Activated T-cell treated with anti-CD3 and anti-CD28 coated beads, Interleukin-2, amount 50 U/mL, for 72 hours (primary cell): Measurements from ENCODE around the gene ZDHHC7. TPM values are rescaled to one million over a fixed set of nuclear protein-coding genes. Genes with fewer than 3 reads are reported as not detected.

Source experiments
- ATAC-seq, 2 donors: fragments of 150-1000 bp; cut with Tn5 transposase; replicated peaks in 1 of 2; 2 replicates each; pipeline ENCODE4 v1.10.0; 2021; ENCODE audit warnings: moderate library complexity in 2 of 2, mild to moderate bottlenecking in 1 of 2
- DNase-seq, 2 donors: peaks; one replicate each; pipeline ENCODE4 v3.0.0; 2021 to 2022; ENCODE audit warnings: mixed read lengths in 1 of 2
- H3K27ac Mint-ChIP-seq: one replicate; pipeline ENCODE4 v1.8.0; 2022; ENCODE audit warnings: mild to moderate bottlenecking, moderate library complexity, mixed read lengths
- H3K27me3 Mint-ChIP-seq: one replicate; pipeline ENCODE4 v1.8.0; 2022; ENCODE audit warnings: low read depth, mixed read lengths
- H3K36me3 Mint-ChIP-seq, 2 donors: one replicate each; pipeline ENCODE4 v1.8.0; 2022; ENCODE audit warnings: mixed read lengths in 2 of 2, mild to moderate bottlenecking in 1 of 2; ENCODE audit not compliant: insufficient read depth in 2 of 2
- H3K4me1 Mint-ChIP-seq: one replicate; pipeline ENCODE4 v1.8.0; 2022; ENCODE audit warnings: low read depth, mixed read lengths
- H3K4me3 Mint-ChIP-seq, 2 donors: one replicate each; pipeline ENCODE4 v1.8.0; 2022; ENCODE audit warnings: mild to moderate bottlenecking in 2 of 2, mixed read lengths in 2 of 2, moderate library complexity in 2 of 2
- H3K9me3 Mint-ChIP-seq, 2 donors: one replicate each; pipeline ENCODE4 v1.8.0; 2022; ENCODE audit warnings: mixed read lengths in 2 of 2
- total RNA-seq, 2 donors: library from RNA; stranded (reverse); gene quantifications; one replicate each; pipeline ENCODE4 v1.2.3, GENCODE V29; 2022

The ZDHHC7 gene
- total RNA-seq, 2 donors from 2014 or later: 27.5 to 33.7 TPM

DNA sequence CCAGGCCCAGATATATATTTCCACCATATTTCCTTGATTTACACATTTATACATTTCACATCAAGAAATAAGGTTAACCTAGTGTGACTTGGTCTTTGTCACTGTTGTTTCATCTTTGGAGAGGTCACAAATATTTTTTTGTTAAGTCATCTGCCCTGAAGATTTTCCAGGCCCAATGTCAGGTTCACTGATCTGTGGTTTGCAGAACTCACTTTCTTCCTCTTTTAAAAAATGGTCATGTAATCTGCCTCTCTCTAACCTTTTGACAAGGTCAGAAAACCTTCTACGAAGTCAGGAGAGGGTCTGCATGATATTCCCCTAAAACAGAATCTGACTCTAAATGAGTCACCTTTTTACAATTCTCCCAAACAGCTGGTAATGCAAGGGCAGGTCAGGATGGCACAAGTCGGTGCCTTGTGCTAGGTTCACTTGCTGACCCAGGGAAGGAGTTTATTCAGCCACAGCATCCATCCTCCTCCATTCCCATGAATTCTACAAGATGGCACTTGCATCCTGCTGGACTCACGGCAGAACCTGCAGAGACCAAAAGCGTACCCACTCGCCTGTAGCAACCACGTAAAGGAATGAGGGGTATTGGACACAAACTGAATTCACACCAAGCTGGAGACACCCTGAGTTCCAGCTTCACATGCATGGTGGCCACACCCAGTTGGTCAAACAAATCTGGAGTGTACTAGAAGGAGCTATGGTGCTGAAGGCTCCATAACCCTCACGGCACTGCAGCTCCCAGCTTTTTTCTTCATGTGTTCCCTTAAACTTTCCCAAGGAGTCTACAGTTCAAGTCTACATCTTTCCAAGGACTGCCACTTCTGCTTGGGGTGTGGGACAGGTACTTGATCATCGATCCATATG is 14.7 kb upstream of the ZDHHC7 start:
- DNase-seq (no peak), ATAC-seq (no peak)
- no peaks in the 10 kb centered on the region for H3K9me3 Mint-ChIP-seq
- H3K36me3 Mint-ChIP-seq: no peaks in the 10 kb centered on the region
- no peaks in the 10 kb centered on the region for H3K27me3 Mint-ChIP-seq
- H3K4me3 Mint-ChIP-seq: peak overlapping the region in 1 of 2 donors; percentile 95
- H3K4me1 Mint-ChIP-seq: peaks cover 47% of the 10 kb centered on the region
- no peak overlapping the region for H3K27ac Mint-ChIP-seq

DNA sequence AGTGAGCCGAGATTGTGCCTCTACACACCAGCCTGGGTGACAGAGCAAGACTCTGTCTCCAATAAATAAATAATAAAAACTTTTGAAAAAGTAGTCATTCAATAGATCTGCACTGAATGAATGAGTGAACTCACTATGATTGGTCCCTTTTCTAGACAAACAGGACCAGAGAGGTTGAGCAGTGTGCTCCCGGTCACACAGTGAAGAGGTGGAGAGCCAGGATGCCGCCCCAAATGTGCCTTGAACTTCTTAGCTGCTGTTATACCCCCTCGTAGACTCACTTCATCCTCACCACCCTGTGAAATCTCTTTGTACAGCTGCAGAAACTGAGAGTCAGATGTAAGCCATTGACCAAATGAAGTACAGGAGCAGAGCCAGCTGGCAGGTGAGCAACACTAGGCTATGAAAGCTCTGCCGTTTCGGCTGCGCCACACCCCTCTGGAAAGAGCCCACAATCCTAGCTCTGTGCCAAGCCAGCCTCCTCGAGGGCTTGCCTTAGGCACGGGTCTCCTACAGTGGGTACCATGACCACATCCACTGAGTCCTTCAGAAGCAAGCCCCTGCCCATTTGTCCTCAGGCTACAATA is 8.4 kb upstream of the ZDHHC7 start:
- H3K4me1 Mint-ChIP-seq: peaks cover 15% of the 10 kb centered on the region
- H3K27ac Mint-ChIP-seq: no peak overlapping the region
- no peak for DNase-seq
- no peak for ATAC-seq
- H3K27me3 Mint-ChIP-seq: peaks cover 7% of the 10 kb centered on the region
- H3K36me3 Mint-ChIP-seq: no peaks in the 10 kb centered on the region
- no peak overlapping the region for H3K4me3 Mint-ChIP-seq
- H3K9me3 Mint-ChIP-seq: no peaks in the 10 kb centered on the region

DNA sequence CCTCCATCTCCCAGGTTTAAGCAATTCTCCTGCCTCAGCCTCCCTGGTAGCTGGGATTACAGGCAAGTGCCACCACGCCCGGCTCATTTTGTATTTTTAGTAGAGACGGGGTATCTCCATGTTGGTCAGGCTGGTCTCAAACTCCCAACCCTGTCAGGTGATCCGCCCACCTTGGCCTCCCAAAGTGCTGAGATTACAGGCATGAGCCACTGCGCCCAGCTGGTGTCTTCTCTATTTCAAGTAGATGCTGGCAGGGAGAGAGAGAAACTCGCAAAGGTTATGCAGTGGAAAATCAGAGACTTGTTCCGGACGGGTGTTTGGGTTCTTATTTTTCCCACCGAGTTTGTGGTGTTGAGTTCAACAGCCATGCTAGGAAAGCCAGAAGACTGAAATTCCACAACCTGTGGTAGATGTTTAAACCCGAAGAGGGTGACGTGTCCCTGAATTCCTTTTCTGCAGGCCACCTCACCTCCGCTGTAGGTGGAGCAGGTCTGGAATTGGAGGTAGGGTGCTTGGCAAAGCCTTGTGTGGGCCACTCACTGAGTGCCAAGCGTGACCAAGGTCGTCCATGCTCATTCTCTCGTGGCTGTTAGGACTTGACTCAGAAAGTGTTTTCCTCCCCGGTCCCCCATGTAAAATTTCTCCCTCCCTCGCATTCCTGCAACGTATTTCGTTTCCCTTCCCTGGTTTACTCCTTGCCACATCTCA is 7.3 kb upstream of the ZDHHC7 start:
- Mint-ChIP-seq H3K36me3 (no peaks in the 10 kb centered on the region), H3K27me3 (peaks cover 7% of the 10 kb centered on the region), H3K9me3 (no peaks in the 10 kb centered on the region), H3K4me1 (peaks cover 15% of the 10 kb centered on the region), H3K4me3 (no peak overlapping the region), H3K27ac (no peak overlapping the region)
- no peak for ATAC-seq
- DNase-seq: no peak

DNA sequence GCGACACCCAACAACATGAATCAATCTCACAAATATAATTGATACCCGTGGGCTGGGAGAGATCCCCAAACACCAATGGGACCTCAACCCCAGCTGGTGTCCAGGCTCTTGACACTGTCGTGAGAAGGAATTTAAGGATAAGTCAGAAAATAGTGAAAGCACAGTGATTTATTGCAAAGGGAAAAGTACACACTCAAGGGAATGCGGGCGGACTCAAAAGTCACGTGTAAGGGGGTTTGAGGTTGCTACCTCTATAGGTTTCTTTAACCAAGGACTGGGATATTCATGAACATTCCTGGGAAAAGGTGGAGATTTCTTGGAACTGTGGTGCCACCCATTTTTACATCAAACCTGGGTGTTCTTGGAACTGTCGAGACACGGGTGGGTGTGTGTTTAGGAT is 6.3 kb upstream of the ZDHHC7 start:
- H3K4me1 Mint-ChIP-seq: peaks cover 15% of the 10 kb centered on the region
- H3K4me3 Mint-ChIP-seq: no peak overlapping the region
- DNase-seq (no peak), ATAC-seq (no peak)
- no peaks in the 10 kb centered on the region for H3K9me3 Mint-ChIP-seq
- no peaks in the 10 kb centered on the region for H3K36me3 Mint-ChIP-seq
- H3K27me3 Mint-ChIP-seq: peaks cover 7% of the 10 kb centered on the region
- H3K27ac Mint-ChIP-seq: no peak overlapping the region

DNA sequence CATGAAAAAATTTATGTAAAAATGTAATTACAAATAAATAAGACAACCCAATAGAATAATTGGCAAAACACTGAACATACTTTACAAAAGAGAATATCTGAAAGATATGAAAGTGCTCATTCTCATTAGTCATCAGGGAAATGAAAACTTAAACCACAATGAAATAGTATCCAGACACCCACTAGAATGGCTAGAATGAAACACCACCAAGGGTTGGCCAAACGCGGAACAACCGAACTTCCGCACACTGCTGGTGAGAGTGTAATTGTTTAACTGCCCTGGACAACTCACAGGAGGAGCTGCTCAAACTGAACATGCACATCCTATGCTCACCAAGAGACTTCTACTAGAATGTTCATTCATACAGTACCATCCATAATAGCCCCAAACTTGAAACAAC is 5.8 kb upstream of the ZDHHC7 start:
- Mint-ChIP-seq H3K9me3 (no peaks in the 10 kb centered on the region), H3K27ac (no peak overlapping the region), H3K36me3 (no peaks in the 10 kb centered on the region), H3K4me1 (peaks cover 19% of the 10 kb centered on the region), H3K27me3 (peaks cover 7% of the 10 kb centered on the region), H3K4me3 (peak overlapping the region; percentile 24 to 26)
- DNase-seq (peak; percentile 12 to 31), ATAC-seq (peak; percentile 79 to 81)

DNA sequence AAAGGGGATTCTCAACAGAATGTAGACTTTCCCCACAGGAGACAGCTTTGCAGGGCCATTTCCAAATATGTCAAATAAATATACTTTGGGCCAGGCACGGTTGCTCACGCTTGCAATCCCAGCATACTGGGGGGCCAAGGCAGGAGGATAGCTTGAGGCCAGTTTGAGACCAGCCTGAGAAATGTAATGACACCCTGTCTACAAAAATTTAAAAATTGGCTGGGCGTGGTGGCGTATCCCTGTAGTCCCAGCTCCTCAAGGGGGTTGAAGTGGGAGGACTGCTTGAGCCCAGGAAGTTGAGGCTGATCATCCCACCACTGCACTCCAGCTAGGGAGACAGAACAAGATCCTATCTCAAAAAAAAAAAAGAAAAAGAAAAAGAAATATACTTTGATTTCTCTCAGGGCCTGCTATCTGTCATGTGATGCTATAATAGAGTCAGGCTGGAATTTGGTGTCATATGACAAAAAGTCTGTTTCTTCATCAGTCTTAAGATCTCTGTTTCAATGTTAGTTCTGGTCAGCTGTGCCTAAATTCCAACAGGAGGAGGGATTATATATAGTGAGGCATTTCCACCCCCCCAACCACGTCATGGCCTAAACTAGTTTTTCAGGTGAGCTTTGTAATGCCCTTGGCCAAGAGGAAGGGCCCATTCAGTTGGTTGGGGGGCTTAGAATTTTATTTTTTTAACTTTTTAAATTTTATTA is 4.3 kb upstream of the ZDHHC7 start:
- DNase-seq (no peak), ATAC-seq (no peak)
- Mint-ChIP-seq H3K36me3 (peaks cover 3 to 7% of the 10 kb centered on the region in 2 donors), H3K27ac (no peak overlapping the region), H3K9me3 (no peaks in the 10 kb centered on the region), H3K27me3 (peaks cover 7% of the 10 kb centered on the region), H3K4me1 (peaks cover 26% of the 10 kb centered on the region), H3K4me3 (no peak overlapping the region)

DNA sequence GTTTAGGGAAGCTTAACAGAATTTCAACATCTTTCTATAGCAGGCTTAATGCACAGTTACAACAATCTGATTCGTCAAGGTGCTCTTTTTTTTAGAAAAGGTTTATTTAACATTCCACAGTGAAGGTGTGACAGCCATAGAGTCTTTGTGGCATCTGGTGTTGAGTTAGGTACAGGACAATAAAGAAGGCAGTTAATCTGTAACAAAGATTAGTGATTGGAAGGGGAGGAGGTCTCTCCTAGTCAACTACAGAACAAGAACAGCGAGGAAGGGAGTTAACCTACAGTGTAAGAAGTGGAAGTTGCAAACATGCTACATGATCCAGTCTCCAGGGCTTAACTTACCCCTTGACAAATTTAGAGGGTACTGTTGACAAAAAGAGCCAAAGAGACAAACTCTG is 3.0 kb upstream of the ZDHHC7 start:
- Mint-ChIP-seq H3K9me3 (no peaks in the 10 kb centered on the region), H3K4me3 (no peak overlapping the region), H3K27ac (no peak overlapping the region)

DNA sequence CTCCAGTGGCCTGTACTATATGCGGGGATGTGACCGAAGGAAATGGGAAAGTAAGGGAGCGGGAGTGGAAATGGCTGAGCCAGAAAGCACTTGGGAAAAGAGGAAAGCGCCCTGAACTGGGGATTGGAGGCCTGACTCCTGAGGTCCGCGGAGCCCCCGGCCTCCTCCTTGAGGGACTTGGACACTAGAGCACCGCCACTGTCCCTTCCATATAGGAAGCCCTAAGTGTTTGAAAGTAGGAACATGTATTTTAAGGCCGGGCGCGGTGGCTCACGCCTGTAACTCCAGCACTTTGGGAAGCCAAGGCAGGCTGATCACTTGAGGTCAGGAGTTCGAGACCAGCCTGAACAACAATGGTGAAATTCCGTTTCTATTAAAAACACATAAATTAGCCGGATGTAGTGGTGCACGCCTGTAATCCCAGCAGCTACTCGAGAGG is 530 bp upstream of the ZDHHC7 start:
- Mint-ChIP-seq H3K4me3 (peak overlapping the region; percentile 93 to 98), H3K27ac (peak overlapping the region; percentile 96), H3K9me3 (no peaks in the 10 kb centered on the region), H3K36me3 (peaks cover 4 to 10% of the 10 kb centered on the region in 2 donors), H3K4me1 (peaks cover 41% of the 10 kb centered on the region), H3K27me3 (no peaks in the 10 kb centered on the region)
- DNase-seq (no peak), ATAC-seq (no peak)

More for the DNA sequence above, 3.0 kb upstream of the ZDHHC7 start:
- no peak for DNase-seq
- no peak for ATAC-seq
- Mint-ChIP-seq H3K27me3 (peaks cover 7% of the 10 kb centered on the region), H3K36me3 (peaks cover 4 to 10% of the 10 kb centered on the region in 2 donors), H3K4me1 (peaks cover 39% of the 10 kb centered on the region)

DNA sequence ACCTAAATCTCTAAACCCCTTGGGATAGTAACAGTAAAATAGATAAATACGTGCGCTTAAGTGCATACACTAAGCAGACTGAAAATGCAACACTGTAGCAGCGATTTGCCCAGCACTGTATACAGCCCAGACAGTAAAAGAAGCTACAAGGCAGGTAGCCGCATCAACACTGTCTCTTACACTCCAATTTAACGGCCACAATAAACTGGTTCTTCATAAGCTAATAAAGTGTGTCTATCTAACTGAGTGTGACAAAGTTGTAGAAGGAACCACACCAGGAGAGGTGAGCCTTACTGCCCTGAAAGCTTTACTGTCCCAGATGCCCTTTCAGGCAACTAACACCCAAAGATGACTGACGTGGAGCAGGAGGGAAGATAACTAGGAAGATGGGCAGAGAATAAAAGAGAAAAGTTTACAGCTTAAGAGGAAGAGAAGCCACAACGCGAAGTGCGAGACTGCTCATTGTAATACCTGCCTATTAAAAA is 847 bp downstream of the ZDHHC7 start:
- no peak for ATAC-seq
- H3K27me3 Mint-ChIP-seq: no peaks in the 10 kb centered on the region

DNA sequence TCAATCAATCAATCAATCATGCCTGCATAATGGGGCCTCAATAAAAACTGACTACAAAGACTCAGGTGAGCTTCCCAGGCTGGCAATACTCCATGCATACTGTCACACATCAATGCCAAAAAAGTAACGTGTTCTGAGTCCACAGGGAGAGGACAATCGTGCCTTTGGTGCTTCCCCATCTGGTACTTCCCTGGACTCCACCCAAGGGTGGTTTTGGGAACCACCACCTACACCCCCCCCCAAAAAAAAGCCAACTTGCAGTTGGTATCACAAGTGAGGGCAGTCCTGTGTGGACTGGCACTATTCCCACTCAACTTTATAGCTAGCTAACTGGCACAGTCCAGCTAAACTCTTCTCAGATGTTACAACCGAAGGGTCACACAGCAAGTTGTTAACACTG is 3.1 kb downstream of the ZDHHC7 start:
- Mint-ChIP-seq H3K9me3 (no peaks in the 10 kb centered on the region), H3K4me1 (peaks cover 67% of the 10 kb centered on the region), H3K4me3 (no peak overlapping the region), H3K27me3 (no peaks in the 10 kb centered on the region), H3K27ac (no peak overlapping the region), H3K36me3 (peaks cover 6 to 10% of the 10 kb centered on the region in 2 donors)
- ATAC-seq: no peak
- DNase-seq: no peak

More for the DNA sequence above, 847 bp downstream of the ZDHHC7 start:
- H3K4me1 Mint-ChIP-seq: peaks cover 45% of the 10 kb centered on the region
- H3K4me3 Mint-ChIP-seq: peak overlapping the region; percentile 90 to 99
- DNase-seq: no peak
- H3K9me3 Mint-ChIP-seq: no peaks in the 10 kb centered on the region
- peak overlapping the region; percentile 69 for H3K27ac Mint-ChIP-seq
- H3K36me3 Mint-ChIP-seq: peaks cover 6 to 10% of the 10 kb centered on the region in 2 donors

DNA sequence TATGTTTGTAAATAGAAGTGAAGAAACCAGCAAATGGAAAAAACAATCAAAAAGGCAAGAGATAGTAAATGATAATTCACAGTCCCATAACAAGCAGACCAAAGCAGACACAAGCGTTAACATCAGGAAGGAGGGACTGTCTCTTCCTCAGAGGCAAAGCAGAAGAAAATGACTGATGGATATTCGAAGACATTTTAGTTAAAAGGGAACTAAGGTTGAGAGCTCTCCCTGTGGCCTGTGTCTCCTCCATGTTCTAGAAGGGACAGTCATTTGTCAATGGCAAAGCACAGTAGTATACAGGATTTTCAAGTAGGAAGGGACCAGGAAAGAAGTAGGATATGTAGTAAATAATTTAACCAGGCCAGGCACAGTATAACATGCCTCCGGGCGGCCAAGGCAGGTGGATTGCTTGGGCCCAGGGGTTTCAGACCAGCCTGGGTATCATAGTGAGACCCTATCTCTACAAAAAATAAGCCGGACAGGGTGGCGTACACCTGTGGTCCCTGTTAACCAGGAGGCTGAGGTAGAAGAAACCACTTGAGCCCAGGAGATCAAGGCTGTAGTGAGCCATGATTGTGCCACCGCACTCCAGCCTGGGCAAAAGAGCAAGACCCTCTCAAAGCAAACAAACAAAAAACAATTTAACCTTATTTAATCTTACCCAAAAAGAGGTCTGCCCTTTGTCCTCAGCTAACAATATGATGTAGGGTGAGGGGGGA is 3.7 kb downstream of the ZDHHC7 start:
- no peak overlapping the region for H3K4me3 Mint-ChIP-seq
- no peaks in the 10 kb centered on the region for H3K9me3 Mint-ChIP-seq
- peaks cover 6 to 10% of the 10 kb centered on the region in 2 donors for H3K36me3 Mint-ChIP-seq
- peaks cover 73% of the 10 kb centered on the region for H3K4me1 Mint-ChIP-seq
- DNase-seq: no peak
- no peaks in the 10 kb centered on the region for H3K27me3 Mint-ChIP-seq
- no peak for ATAC-seq
- no peak overlapping the region for H3K27ac Mint-ChIP-seq

DNA sequence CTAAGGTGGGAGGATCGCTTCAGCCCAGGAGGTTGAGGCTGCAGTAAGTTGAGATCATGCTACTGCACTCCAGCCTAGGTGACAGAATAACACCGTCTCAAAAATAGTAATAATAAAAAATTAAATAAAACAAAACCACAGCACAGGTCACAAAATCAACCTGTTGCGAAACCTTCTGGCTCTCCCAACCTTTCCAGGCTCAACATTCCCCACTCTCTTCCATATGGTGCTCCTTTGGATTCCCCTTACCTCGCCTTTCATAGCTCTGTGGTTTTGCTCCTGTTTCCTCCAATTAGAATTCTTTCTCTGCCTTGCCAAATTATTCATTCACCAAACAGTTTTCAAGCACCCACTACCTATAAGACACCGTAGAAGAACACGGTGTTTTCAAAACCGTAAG is 4.7 kb downstream of the ZDHHC7 start:
- Mint-ChIP-seq H3K36me3 (peaks cover 6 to 9% of the 10 kb centered on the region in 2 donors), H3K4me3 (no peak overlapping the region), H3K9me3 (no peaks in the 10 kb centered on the region), H3K4me1 (peaks cover 71% of the 10 kb centered on the region), H3K27me3 (no peaks in the 10 kb centered on the region), H3K27ac (no peak overlapping the region)
- DNase-seq (no peak), ATAC-seq (no peak)
